K562 (cell line): Measurements from ENCODE around the gene UBE2M. TPM values are rescaled to one million over a fixed set of nuclear protein-coding genes. Genes with fewer than 3 reads are reported as not detected.

Experiments used
- ATAC-seq: fragments of 200-7000 bp; cut with Tn5 transposase; 3 replicates; pipeline ENCODE4 v1.9.1; 2020; ENCODE audit warnings: moderate library complexity
- BruUV-seq: library from RNA; stranded (reverse); fragments of 400-500 nt; replicated peaks from 2 replicates; lab custom pipeline; 2021; lab: Mats Ljungman, UMichigan
- CTCF ChIA-PET: fragments of 300-600 bp; formaldehyde crosslinking; extraction: SDS; loops from one replicate; lab custom pipeline; 2021; ENCODE audit warnings: low intra/inter-chr PET ratio; lab: Yijun Ruan, JAX
- POLR2A ChIA-PET: fragments of 300-600, 350-650 bp; sonication (Branson Sonifier 250); formaldehyde crosslinking; extraction: SDS; loops from one replicate; lab custom pipeline; 2021; ENCODE audit warnings: antibody characterized with exemption, inconsistent platforms; lab: Yijun Ruan, JAX
- DNase-seq, 4 experiments: peaks; one replicate each; pipeline versions ENCODE4 v3.0.0 to v3.0.0-alpha.2; 2011 to 2018; ENCODE audit warnings: low spot score in 3 of 4, mixed read lengths in 3 of 4; ENCODE audit errors: extremely low read depth in 1 of 4
- FAIRE-seq: peaks from 2 replicates; lab custom pipeline; 2011; peaks lifted over from hg19 to GRCh38; lab: Jason Lieb, UNC
- H2AFZ ChIP-seq: 2 replicates; pipeline ENCODE4 v1.6.0; 2011; ENCODE audit warnings: low read depth, low read length, control low read depth, inconsistent platforms
- H3K27ac ChIP-seq: fragments of 200-600 bp; 3 replicates; pipeline ENCODE4 v1.8.0; 2011; ENCODE audit warnings: low read depth, mild to moderate bottlenecking, control low read depth, inconsistent platforms, low read length, moderate library complexity, mixed read lengths; ENCODE audit errors: extremely low read depth
- H3K27me3 ChIP-seq, 2 experiments: fragments of 300-600 bp in 1 of 2; 2 replicates in 1 of 2; 3 replicates in 1 of 2; pipeline versions ENCODE4 v1.6.0 to v1.8.0; 2011; ENCODE audit warnings: inconsistent platforms in 2 of 2, low read length in 2 of 2, mild to moderate bottlenecking in 1 of 2, mixed read lengths in 1 of 2, moderate library complexity in 1 of 2; ENCODE audit not compliant: control insufficient read depth in 2 of 2, insufficient read depth in 2 of 2
- H3K36me3 ChIP-seq: fragments of 300-600 bp; 3 replicates; pipeline ENCODE4 v1.8.0; 2011; ENCODE audit warnings: mild to moderate bottlenecking, low read length, inconsistent platforms; ENCODE audit not compliant: control insufficient read depth, insufficient read depth
- H3K4me1 ChIP-seq, 2 experiments: fragments of 200-600 bp in 1 of 2; replicated peaks in 1 of 2; 2 replicates in 1 of 2; 3 replicates in 1 of 2; pipeline versions ENCODE4 v1.5.1 to v1.8.0; 2011; ENCODE audit warnings: inconsistent platforms in 2 of 2, low read length in 2 of 2, mild to moderate bottlenecking in 1 of 2, mixed read lengths in 1 of 2, moderate library complexity in 1 of 2; ENCODE audit not compliant: control insufficient read depth in 2 of 2, insufficient read depth in 2 of 2
- H3K4me2 ChIP-seq: 2 replicates; pipeline ENCODE4 v1.6.1; 2011; ENCODE audit warnings: low read length, control low read depth, inconsistent platforms, mixed read lengths; ENCODE audit not compliant: insufficient read depth
- H3K4me3 ChIP-seq: fragments of 200-600 bp; sonication (generic), shearing (Covaris generic); 2 replicates; pipeline ENCODE4 v1.5.1; 2016; ENCODE audit warnings: control low read depth, inconsistent platforms
- H3K79me2 ChIP-seq: fragments of 200-600 bp; 3 replicates; pipeline ENCODE4 v1.8.0; 2011; ENCODE audit warnings: low read length, inconsistent platforms; ENCODE audit not compliant: control insufficient read depth, insufficient read depth
- H3K9ac ChIP-seq, 2 experiments: 2 replicates each; pipeline versions ENCODE4 v1.6.0 to v1.6.1; 2011; ENCODE audit warnings: low read depth in 2 of 2, low read length in 2 of 2, control low read depth in 1 of 2, inconsistent platforms in 1 of 2, mild to moderate bottlenecking in 1 of 2, mixed read lengths in 1 of 2; ENCODE audit not compliant: insufficient read depth in 1 of 2
- H3K9me1 ChIP-seq: one replicate; pipeline ENCODE4 v1.6.0; 2011; ENCODE audit warnings: inconsistent platforms, mild to moderate bottlenecking, low read length, moderate library complexity; ENCODE audit not compliant: control insufficient read depth, insufficient read depth
- H3K9me3 ChIP-seq: replicated peaks from 2 replicates; pipeline ENCODE4 v1.5.1; 2011; ENCODE audit warnings: low read depth, low read length, inconsistent platforms; ENCODE audit not compliant: control insufficient read depth, insufficient read depth
- H4K20me1 ChIP-seq: replicated peaks from 2 replicates; pipeline ENCODE4 v1.6.1; 2011; ENCODE audit warnings: low read length, inconsistent platforms, mixed read lengths; ENCODE audit not compliant: control insufficient read depth, insufficient read depth
- CBFB ChIP-seq: sonication (generic); formaldehyde crosslinking; IDR thresholded peaks from 2 replicates; pipeline ENCODE4 v1.4.0; 2020; ENCODE audit warnings: mild to moderate bottlenecking, missing genetic modification reagents
- CBX5 ChIP-seq: IDR thresholded peaks from 2 replicates; pipeline ENCODE4 v1.6.1; 2014; ENCODE audit warnings: low read depth, borderline replicate concordance
- CTCF ChIP-seq, 3 experiments: IDR thresholded peaks in 2 of 3; conservative IDR thresholded peaks in 1 of 3; 2 replicates each; pipeline ENCODE4 v1.5.1; 2011 to 2012; ENCODE audit warnings: low read length in 3 of 3, mild to moderate bottlenecking in 3 of 3, control low read depth in 2 of 3, improper control_type of control experiment in 1 of 3, inconsistent platforms in 1 of 3, low read depth in 1 of 3, mixed read lengths in 1 of 3, moderate library complexity in 1 of 3; ENCODE audit not compliant: insufficient read depth in 2 of 3
- HMGN3 ChIP-seq: IDR thresholded peaks from 2 replicates; pipeline ENCODE4 v1.6.1; 2011; ENCODE audit warnings: borderline replicate concordance, low read depth, mild to moderate bottlenecking, mixed read lengths, low read length; ENCODE audit not compliant: insufficient read length; ENCODE audit errors: extremely low read depth
- ILK ChIP-seq: fragments of 450-650 bp; IDR thresholded peaks from 2 replicates; pipeline ENCODE4 v1.6.1; 2016; ENCODE audit warnings: missing genetic modification characterization, low read depth, mild to moderate bottlenecking, missing compliant biosample characterization, moderate library complexity, borderline replicate concordance
- KAT2B ChIP-seq: IDR thresholded peaks from one replicate; pipeline ENCODE4 v1.6.1; 2012; ENCODE audit warnings: low read depth, mild to moderate bottlenecking, control low read depth, inconsistent platforms, low read length, moderate library complexity
- MYC ChIP-seq, 2 experiments: fragments of 250-450 bp in 1 of 2; sonication (Bioruptor Pico) in 1 of 2; IDR thresholded peaks; 2 replicates each; pipeline versions ENCODE4 v1.5.1 to v1.6.1; 2012 to 2021; ENCODE audit warnings: low read depth in 2 of 2, borderline replicate concordance in 1 of 2, improper control_type of control experiment in 1 of 2, low read length in 1 of 2, mild to moderate bottlenecking in 1 of 2, moderate library complexity in 1 of 2
- NCOA6 ChIP-seq: fragments of 450-650 bp; IDR thresholded peaks from 2 replicates; pipeline ENCODE4 v1.6.1; 2017; ENCODE audit warnings: mild to moderate bottlenecking
- POU5F1 ChIP-seq: fragments of 150-350 bp; IDR thresholded peaks from 2 replicates; pipeline ENCODE4 v1.6.1; 2014; ENCODE audit warnings: borderline replicate concordance, low read length, low read depth, mild to moderate bottlenecking; ENCODE audit not compliant: partially characterized antibody
- RBBP5 ChIP-seq: fragments of 200-600 bp; sonication (generic); IDR thresholded peaks from 2 replicates; pipeline ENCODE4 v1.6.1; 2012; ENCODE audit warnings: borderline replicate concordance, mild to moderate bottlenecking, low read length, control low read depth, inconsistent platforms; ENCODE audit not compliant: insufficient read depth, poor library complexity, severe bottlenecking
- WHSC1 ChIP-seq: IDR thresholded peaks from one replicate; pipeline ENCODE4 v1.6.1; 2012; ENCODE audit warnings: low read length, control low read depth, inconsistent platforms
- YY1 ChIP-seq, 3 experiments: IDR thresholded peaks; 2 replicates each; pipeline ENCODE4 v1.6.1; 2011; ENCODE audit warnings: low read length in 2 of 3, mild to moderate bottlenecking in 2 of 3, moderate library complexity in 2 of 3, borderline replicate concordance in 1 of 3, control low read depth in 1 of 3, low read depth in 1 of 3; ENCODE audit not compliant: insufficient read depth in 3 of 3, insufficient replicate concordance in 2 of 3, control insufficient read depth in 1 of 3, insufficient read length in 1 of 3; ENCODE audit errors: extremely low read depth in 1 of 3
- ZKSCAN1 ChIP-seq: fragments of 150-350 bp; IDR thresholded peaks from 2 replicates; pipeline ENCODE4 v1.6.1; 2016; ENCODE audit warnings: low read depth, low read length
- WGBS: fragments of 100-300 bp; shearing (Covaris generic); methylation state at CpG from one replicate; pipeline ENCODE4 v1.1.6; 2016; ENCODE audit warnings: low coverage, mixed read lengths; ENCODE audit not compliant: insufficient coverage; ENCODE audit errors: missing lambda C conversion rate; 5-methylcytosine and 5-hydroxymethylcytosine counted together
- in situ Hi-C: fragments of 300-500 bp; cut with MboI; formaldehyde crosslinking; loops from 4 replicates; pipeline ENCODE4 v1.15.0; 2018; ENCODE audit warnings: inconsistent platforms, mixed read lengths
- intact Hi-C: fragments of 100-400 bp; cut with micrococcal nuclease; formaldehyde crosslinking; loops from 2 replicates; pipeline ENCODE4 v1.14.2; 2022
- polyA plus RNA-seq, 8 experiments: library from polyadenylated mRNA; depleted of rRNA in 4 of 8; stranded (reverse) in 5 of 8; unstranded in 3 of 8; fragments of >200 nt; fragmentation: Nextera tagmentation in 2 of 8; fragmentation: Illumina TruSeq in 1 of 8; extraction: Ambion mirVana in 2 of 8; extraction: Trizol in 1 of 8; gene quantifications; 2 replicates each; pipeline versions ENCODE4 v1.2.1 to v1.2.3, GENCODE V29; 2011 to 2014; ENCODE audit warnings: inconsistent platforms in 1 of 8, missing spikeins in 1 of 8
- total RNA-seq, 7 experiments: library from RNA; depleted of rRNA in 6 of 7; stranded (reverse); fragments of >200 nt in 6 of 7; fragmentation: Illumina TruSeq in 2 of 7; extraction: Trizol in 2 of 7; gene quantifications; 2 replicates each; pipeline versions ENCODE4 v1.2.1 to v1.2.3, GENCODE V29; 2011 to 2021; ENCODE audit warnings: low replicate concordance in 1 of 7
- TF ChIP-seq, protein P1 (sequence below): fragments of 450-650 bp; IDR thresholded peaks from 2 replicates; pipeline ENCODE4 v1.6.1; 2016; ENCODE audit warnings: mild to moderate bottlenecking

Gene UBE2M
- total and polyA plus RNA-seq, 9 of the 15 experiments (the other 6 are each of a cell fraction or from before 2014, with no cell fraction given), result 0.92 to 163 (median 85.7) TPM

- POLR2A ChIA-PET, result interaction anchor here (0.6 to 1.6 kb wide), 9 partner anchors 9 to 275 kb away, joined by 3 to 8 read pairs (median 3); partner anchors contain the start of gene CHMP2A
- Histone ChIP-seq H3K9me1 (no peaks in the 10 kb centered on the region), H3K27me3 (no peaks in the 10 kb centered on the region), H4K20me1 (no peaks in the 10 kb centered on the region), H3K9ac (peak overlapping the region; percentile 91 to 97), H3K9me3 (no peaks in the 10 kb centered on the region), H3K4me3 (peak overlapping the region; percentile 71), H2AFZ (peak overlapping the region; percentile 93), H3K4me1 (peaks cover 27 to 33% of the 10 kb centered on the region in 2 experiments; a peak in 4 of 5 replicates), H3K4me2 (peak overlapping the region; percentile 97), H3K36me3 (peaks cover 27% of the 10 kb centered on the region; the same call in 2 of the 3 replicates), H3K79me2 (peaks cover 45% of the 10 kb centered on the region), H3K27ac (peak overlapping the region; percentile 90)
- DNase-seq, result peak; percentile 87 to 95 (median 87)
- ATAC-seq, result peak; percentile 82
- peak; percentile 88 for FAIRE-seq
- intact Hi-C loops (loop anchor here (2.0 kb wide), 1 partner anchor 55 kb away; no protein-coding TSS in a partner anchor), in situ Hi-C loops (no loop called here)
- CTCF ChIA-PET, result no interaction called here
- BruUV-seq, result TSS peak; percentile 60
- 0% methylated on average over 47 of the region's 66 CpGs for WGBS
- TF ChIP-seq POU5F1 (no peak), CBFB (CRISPR knock-in tag) (no peak), KAT2B (no peak), ZKSCAN1 (0 out of 2 replicates have a peak, but pooled peaks have one; percentile 23), MYC (IDR thresholded peaks at IDR 0.05; ENCODE audit: low read depth, low read length) (peak; percentile 68), MYC (CRISPR knock-in tag; IDR thresholded peaks at IDR 0.05; ENCODE audit: borderline replicate concordance, low read depth) (peak; percentile 61; the same call in 1 of the 2 replicates), NCOA6 (no peak), WHSC1 (no peak), CTCF (IDR thresholded peaks at IDR 0.05 in 2 of 3, conservative IDR thresholded peaks at IDR 0.05 in 1 of 3; ENCODE audit: insufficient read depth in 2 of 3, low read depth in 1 of 3, low read length in 3 of 3) (peak in 2 of 3 experiments; percentile 23 to 31; a peak in 2 of 6 replicates), YY1 (IDR thresholded peaks at IDR 0.05; ENCODE audit: borderline replicate concordance in 1 of 3, control insufficient read depth in 1 of 3, extremely low read depth in 1 of 3, insufficient read depth in 3 of 3, insufficient read length in 1 of 3, insufficient replicate concordance in 2 of 3, low read depth in 1 of 3, low read length in 2 of 3) (peak in 2 of 3 experiments; percentile 41 to 52), RBBP5 (peak; percentile 66), ILK (no peak), HMGN3 (peak; percentile 76), CBX5 (no peak)
- TF ChIP-seq, protein P1, sequence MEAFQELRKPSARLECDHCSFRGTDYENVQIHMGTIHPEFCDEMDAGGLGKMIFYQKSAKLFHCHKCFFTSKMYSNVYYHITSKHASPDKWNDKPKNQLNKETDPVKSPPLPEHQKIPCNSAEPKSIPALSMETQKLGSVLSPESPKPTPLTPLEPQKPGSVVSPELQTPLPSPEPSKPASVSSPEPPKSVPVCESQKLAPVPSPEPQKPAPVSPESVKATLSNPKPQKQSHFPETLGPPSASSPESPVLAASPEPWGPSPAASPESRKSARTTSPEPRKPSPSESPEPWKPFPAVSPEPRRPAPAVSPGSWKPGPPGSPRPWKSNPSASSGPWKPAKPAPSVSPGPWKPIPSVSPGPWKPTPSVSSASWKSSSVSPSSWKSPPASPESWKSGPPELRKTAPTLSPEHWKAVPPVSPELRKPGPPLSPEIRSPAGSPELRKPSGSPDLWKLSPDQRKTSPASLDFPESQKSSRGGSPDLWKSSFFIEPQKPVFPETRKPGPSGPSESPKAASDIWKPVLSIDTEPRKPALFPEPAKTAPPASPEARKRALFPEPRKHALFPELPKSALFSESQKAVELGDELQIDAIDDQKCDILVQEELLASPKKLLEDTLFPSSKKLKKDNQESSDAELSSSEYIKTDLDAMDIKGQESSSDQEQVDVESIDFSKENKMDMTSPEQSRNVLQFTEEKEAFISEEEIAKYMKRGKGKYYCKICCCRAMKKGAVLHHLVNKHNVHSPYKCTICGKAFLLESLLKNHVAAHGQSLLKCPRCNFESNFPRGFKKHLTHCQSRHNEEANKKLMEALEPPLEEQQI, result no peak
Observed at GRCh38 chr19:58575183-58576041, 17.0 kb upstream of the UBE2M start.
